Measurements from ENCODE around the gene ROR2.
"Not testable (repeated sequence)": the region's sequence is repeated elsewhere in the genome, so short reads cannot be mapped to it uniquely, and the experiment has no call there.

Gene ROR2

GRCh38 chr9:91661451-91661850, 288.6 kb downstream of the ROR2 start:
- no peak for DNase-seq

GRCh38 chr9:91660521-91660920, 289.5 kb downstream of the ROR2 start:
- no peak for DNase-seq

GRCh38 chr9:91659529-91660495, 290.2 kb downstream of the ROR2 start:
- no peak for DNase-seq

- DNase-seq: no peak
Observed at GRCh38 chr9:91658513-91659105, 291.4 kb downstream of the ROR2 start.

- DNase-seq: no peak
Observed at GRCh38 chr9:91657501-91657900, 292.5 kb downstream of the ROR2 start.

GRCh38 chr9:91655658-91656057, 294.4 kb downstream of the ROR2 start:
- DNase-seq: no peak

- no peak for DNase-seq
Observed at GRCh38 chr9:91655215-91655614, 294.8 kb downstream of the ROR2 start.

GRCh38 chr9:91654527-91654926, 295.5 kb downstream of the ROR2 start:
- DNase-seq: no peak

GRCh38 chr9:91647371-91647770, 302.7 kb downstream of the ROR2 start:
- no peak for DNase-seq

- no peak for DNase-seq
Observed at GRCh38 chr9:91646702-91647101, 303.3 kb downstream of the ROR2 start.

- DNase-seq: no peak
Observed at GRCh38 chr9:91644433-91644832, 305.6 kb downstream of the ROR2 start.

- no peak for DNase-seq
Observed at GRCh38 chr9:91643481-91644077, 306.4 kb downstream of the ROR2 start.

- DNase-seq: no peak
Observed at GRCh38 chr9:91642771-91643170, 307.3 kb downstream of the ROR2 start.

GRCh38 chr9:91640428-91640827, 309.6 kb downstream of the ROR2 start:
- DNase-seq: no peak

- no peak for DNase-seq
Observed at GRCh38 chr9:91639054-91639453, 311.0 kb downstream of the ROR2 start.

- DNase-seq: not testable (repeated sequence)
Observed at GRCh38 chr9:91634832-91635231, 315.2 kb downstream of the ROR2 start.

GRCh38 chr9:91629718-91630117, 320.3 kb downstream of the ROR2 start:
- DNase-seq: no peak

GRCh38 chr9:91628892-91629291, 321.1 kb downstream of the ROR2 start:
- DNase-seq: no peak

- DNase-seq: no peak
Observed at GRCh38 chr9:91625331-91625730, 324.7 kb downstream of the ROR2 start.

GRCh38 chr9:91623004-91623403, 327.0 kb downstream of the ROR2 start:
- no peak for DNase-seq

GRCh38 chr9:91622121-91622520, 327.9 kb downstream of the ROR2 start:
- DNase-seq: not testable (repeated sequence)

- DNase-seq: not testable (repeated sequence)
Observed at GRCh38 chr9:91614044-91614443, 336.0 kb downstream of the ROR2 start.

- DNase-seq: no peak
Observed at GRCh38 chr9:91611582-91611981, 338.4 kb downstream of the ROR2 start.
